HG02798 (cell line): ENCODE data around the gene THOC5.
"Not testable (repeated sequence)": the region's sequence is repeated elsewhere in the genome, so short reads cannot be mapped to it uniquely, and the experiment has no call there.

Experiments used
- ATAC-seq: cut with Tn5 transposase; IDR thresholded peaks from one replicate; pipeline ENCODE4 v1.9.1; 2021; ENCODE audit warnings: mild to moderate bottlenecking; ENCODE audit not compliant: unreplicated experiment, poor library complexity

THOC5 gene

DNA sequence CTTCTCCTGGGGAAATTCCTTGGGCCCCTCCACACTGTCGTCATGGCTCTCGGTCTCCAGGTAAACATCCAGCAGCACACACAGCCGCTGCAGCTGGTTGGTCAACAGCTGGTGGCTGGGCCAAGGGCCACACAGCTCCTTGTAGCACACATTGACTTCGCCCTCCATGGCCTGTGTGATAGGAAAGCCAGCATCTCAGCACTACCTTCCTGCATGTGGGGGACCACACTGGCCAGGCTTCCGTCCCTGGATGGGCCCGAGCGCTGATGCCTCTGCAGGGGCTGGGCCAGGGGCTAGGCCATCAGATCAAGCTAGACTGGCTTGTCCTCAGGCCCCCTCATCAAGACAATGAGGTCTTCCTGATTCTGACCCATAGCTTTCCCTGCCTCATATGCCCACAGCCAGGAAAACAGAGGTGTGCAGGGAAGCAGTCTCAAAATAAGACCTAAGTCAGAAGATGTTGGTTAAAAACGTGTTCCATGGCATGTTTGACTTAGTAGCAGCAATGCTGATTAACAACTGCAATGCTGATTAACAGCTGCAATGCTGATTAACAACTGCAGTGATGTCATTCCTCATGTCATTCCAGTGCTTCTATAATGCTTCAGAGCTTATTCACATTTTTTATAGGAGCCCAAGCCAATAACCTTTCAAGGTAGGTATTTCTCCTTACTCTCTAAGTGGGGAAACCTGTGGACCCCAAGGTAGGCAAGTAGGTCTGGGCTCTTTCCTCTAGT lies 42.3 kb downstream of the THOC5 start:
- no peak for ATAC-seq

DNA sequence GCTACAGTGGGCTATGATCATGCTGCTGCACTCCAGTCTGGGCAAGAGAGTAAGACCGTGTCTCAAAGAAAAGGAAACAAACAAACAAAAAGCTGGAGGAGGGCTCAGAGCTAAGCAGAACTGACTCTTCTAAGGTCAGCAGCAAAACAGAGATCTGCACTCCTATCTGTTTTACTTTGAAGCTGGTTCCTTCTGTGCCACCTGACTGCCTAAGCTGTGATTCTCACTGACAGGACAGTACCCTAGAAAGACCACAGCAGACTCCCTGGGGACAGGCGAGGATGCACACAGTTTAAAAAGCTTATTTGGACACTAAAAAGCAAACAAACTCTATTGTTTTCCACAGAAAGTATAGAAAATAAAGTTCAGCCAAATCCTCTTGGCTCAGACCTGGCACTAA lies 43.0 kb downstream of the THOC5 start:
- no peak for ATAC-seq

DNA sequence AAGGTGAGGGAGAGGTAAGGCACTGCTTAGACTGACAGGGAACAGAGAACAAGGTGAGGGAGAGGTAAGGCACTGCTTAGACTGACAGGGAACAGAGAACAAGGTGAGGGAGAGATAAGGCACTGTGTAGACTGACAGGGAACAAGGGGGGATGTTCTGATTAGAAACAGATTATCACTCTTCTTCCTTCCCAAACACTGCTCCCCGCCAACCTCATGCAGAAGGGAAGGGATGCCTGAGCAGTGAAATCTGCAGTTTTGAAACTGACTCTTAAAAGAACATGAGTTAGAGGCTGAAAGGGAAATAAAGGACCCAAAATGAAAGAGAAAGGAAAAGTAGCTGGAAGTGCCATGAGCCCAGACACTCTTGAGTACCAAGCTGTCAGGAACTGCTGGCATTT lies 43.7 kb downstream of the THOC5 start:
- ATAC-seq: no peak

GRCh38 chr22:29509298-29509697 lies 44.3 kb downstream of the THOC5 start:
- ATAC-seq: no peak

DNA sequence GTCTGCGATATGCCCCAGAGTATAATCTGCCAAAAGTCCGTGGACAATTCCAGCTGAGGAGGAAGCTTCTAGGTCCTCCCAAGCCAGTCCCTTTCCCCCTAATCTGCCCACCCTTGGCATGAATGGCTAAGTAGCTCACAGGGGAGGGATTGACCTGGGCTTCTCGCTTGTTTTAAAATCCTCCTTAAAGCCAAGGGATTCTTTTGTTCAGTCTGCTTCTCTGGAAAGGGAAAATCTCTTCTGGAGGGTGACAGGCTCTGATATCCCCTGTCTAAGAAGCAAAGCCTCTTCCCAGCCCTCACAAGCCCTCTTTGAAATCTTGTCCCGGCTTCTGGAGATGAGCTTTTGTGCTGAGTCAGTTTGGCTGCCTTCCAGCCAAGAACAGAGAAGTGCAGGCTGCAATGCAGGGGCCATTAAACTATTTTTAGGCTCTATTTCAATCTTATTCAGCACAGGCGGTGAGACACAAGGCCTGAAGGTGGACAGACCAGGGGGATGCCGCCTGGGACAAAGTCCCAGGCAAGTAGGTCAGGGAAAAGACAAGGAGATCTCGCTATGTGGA lies 49.7 kb downstream of the THOC5 start:
- ATAC-seq: no peak

DNA sequence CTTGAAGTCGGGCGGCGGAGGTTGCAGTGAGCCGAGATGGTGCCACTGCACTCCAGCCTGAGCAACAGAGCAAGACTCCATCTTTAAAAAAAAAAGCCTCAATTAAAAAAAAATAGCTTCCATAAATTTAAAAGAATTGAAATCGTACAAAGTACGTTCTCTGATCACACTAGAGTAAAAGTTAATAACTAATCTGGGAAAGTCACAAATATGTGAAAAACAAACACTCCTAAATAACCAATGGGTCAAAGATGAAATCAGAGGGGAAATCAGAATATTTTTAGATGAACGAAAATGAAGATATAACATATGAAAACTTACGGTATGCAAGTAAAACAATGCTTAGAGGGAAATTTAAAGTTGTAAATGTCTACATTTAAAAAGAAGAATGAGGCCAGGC lies 53.7 kb downstream of the THOC5 start:
- no peak for ATAC-seq

- ATAC-seq: no peak
Observed at GRCh38 chr22:29493636-29494035, 59.9 kb downstream of the THOC5 start.

DNA sequence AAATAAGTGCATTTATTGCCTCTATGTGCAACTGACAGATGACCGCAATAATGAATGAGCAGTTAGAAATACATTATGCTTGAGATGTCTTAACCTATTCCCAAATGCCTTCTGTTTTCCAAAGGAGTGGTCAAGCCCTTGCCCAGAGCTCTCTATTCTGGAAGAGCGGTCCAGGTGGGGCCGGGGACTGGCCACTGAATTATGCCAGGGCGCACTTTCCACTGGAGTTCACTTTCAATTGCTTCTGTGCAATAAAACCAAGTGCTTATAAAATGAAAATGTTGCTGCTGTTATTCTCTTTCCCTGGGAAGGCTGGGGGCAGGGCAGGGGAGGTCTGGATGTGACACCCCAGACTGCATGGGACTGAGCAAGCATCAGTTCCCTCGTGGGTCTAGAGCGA lies 62.5 kb downstream of the THOC5 start:
- no peak for ATAC-seq

DNA sequence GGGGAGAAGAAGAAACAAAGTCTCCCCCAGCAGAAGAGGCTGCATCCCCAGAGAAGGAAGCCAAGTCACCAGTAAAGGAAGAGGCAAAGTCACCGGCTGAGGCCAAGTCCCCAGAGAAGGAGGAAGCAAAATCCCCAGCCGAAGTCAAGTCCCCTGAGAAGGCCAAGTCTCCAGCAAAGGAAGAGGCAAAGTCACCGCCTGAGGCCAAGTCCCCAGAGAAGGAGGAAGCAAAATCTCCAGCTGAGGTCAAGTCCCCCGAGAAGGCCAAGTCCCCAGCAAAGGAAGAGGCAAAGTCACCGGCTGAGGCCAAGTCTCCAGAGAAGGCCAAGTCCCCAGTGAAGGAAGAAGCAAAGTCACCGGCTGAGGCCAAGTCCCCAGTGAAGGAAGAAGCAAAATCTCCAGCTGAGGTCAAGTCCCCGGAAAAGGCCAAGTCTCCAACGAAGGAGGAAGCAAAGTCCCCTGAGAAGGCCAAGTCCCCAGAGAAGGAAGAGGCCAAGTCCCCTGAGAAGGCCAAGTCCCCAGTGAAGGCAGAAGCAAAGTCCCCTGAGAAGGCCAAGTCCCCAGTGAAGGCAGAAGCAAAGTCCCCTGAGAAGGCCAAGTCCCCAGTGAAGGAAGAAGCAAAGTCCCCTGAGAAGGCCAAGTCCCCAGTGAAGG lies 64.3 kb downstream of the THOC5 start:
- not testable (repeated sequence) for ATAC-seq

- ATAC-seq: no peak
Observed at GRCh38 chr22:29487426-29487986, 66.1 kb downstream of the THOC5 start.

DNA sequence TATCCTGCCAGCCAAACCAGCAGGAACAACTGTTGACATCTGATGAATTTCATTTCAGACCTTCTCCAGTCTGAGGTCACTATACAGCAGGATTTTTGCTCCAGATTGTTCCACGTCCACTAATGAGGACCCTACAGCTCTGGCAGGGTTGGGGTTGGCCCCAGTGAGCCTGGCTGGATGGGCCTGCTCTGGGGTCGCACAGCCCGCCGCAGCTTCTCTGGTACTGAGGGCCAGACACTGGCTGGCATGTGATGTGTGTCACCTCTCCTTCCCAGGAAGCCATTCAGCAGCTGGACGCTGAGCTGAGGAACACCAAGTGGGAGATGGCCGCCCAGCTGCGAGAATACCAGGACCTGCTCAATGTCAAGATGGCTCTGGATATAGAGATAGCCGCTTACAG lies 68.1 kb downstream of the THOC5 start:
- ATAC-seq: no peak

- no peak for ATAC-seq
Observed at GRCh38 chr22:29484642-29485041, 68.9 kb downstream of the THOC5 start.

DNA sequence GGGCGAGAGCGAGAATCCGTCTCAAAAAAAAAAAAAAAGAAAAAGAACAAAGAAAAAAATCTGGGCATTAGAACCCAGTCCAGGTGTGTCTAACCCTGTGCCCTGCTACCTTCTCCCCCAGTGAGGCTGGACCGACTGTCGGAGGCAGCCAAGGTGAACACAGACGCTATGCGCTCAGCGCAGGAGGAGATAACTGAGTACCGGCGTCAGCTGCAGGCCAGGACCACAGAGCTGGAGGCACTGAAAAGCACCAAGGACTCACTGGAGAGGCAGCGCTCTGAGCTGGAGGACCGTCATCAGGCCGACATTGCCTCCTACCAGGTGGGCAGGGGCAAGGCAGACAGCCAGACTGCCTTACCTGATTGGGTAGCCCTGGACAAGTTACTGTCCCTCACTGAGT lies 70.3 kb downstream of the THOC5 start:
- no peak for ATAC-seq

- no peak for ATAC-seq
Observed at GRCh38 chr22:29482726-29483125, 70.8 kb downstream of the THOC5 start.

- ATAC-seq: no peak
Observed at GRCh38 chr22:29482253-29482652, 71.3 kb downstream of the THOC5 start.

- ATAC-seq: no peak
Observed at GRCh38 chr22:29481265-29482000, 72.1 kb downstream of the THOC5 start.

DNA sequence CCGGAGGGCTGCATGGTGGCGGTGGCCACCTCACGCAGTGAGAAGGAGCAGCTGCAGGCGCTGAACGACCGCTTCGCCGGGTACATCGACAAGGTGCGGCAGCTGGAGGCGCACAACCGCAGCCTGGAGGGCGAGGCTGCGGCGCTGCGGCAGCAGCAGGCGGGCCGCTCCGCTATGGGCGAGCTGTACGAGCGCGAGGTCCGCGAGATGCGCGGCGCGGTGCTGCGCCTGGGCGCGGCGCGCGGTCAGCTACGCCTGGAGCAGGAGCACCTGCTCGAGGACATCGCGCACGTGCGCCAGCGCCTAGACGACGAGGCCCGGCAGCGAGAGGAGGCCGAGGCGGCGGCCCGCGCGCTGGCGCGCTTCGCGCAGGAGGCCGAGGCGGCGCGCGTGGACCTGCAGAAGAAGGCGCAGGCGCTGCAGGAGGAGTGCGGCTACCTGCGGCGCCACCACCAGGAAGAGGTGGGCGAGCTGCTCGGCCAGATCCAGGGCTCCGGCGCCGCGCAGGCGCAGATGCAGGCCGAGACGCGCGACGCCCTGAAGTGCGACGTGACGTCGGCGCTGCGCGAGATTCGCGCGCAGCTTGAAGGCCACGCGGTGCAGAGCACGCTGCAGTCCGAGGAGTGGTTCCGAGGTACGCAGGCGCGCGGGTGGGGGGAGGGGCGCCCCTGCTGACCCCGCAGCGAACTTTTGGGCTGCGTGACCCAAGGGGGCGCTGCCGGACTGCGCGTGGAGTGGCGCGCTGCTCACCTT lies 72.9 kb downstream of the THOC5 start:
- ATAC-seq: no peak

DNA sequence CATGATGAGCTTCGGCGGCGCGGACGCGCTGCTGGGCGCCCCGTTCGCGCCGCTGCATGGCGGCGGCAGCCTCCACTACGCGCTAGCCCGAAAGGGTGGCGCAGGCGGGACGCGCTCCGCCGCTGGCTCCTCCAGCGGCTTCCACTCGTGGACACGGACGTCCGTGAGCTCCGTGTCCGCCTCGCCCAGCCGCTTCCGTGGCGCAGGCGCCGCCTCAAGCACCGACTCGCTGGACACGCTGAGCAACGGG lies 73.4 kb downstream of the THOC5 start:
- no peak for ATAC-seq

DNA sequence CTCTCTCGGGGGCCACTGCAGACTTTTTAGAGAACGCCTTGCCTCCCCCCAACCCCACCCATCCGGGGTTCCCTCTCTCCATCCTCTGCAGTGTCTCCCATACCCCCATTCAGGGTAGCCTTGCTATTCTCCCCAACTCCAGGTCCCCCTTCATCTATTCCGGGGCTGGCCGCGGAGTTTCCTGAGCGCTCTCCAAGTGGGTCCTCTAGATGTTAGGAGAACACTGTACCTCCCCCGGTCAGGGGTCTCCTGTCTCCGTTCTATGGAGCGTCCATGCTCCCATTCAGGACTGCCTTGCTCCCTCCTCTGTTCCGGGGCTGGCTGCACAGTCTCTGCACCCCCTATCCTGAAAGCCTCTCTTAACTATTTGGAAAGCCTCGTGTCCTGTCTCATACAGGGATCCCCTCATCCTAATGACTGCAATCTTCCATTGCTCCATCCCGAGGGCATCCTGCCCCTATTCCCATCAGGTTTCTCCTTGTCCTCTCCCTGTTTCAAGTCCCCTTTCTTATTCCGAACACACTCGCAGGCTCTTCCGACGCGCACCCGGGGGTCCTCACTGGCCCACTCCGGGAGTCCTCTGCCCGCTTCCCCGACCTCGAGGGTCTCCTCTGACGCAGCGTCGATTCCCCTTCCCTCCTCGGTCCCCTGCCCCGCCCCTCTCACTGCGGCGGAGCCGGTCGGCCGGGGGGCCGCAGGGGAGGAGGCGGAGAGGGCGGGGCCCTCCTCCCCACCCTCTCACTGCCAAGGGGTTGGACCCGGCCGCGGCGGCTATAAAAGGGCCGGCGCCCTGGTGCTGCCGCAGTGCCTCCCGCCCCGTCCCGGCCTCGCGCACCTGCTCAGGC lies 73.9 kb downstream of the THOC5 start, which contains the start of gene NEFH:
Gene NEFH (plus strand): TSS at position 802 of the 845 bp plus-strand sequence. CDS start 45 bp downstream, outside the sequence.
- no peak for ATAC-seq
